ENCODE data around the gene SFXN3. TPM values are rescaled to one million over a fixed set of nuclear protein-coding genes. Genes with fewer than 3 reads are reported as not detected.

The SFXN3 gene
- total RNA-seq, 1 donor from 2014 or later, result 72.4 TPM

GRCh38 chr10:101005869-101006567 lies 25.0 kb upstream of the SFXN3 start:
- Histone ChIP-seq H3K9me3 (no peaks in the 10 kb centered on the region), H3K27ac (no peak overlapping the region), H3K4me3 (no peak overlapping the region), H3K4me1 (peaks cover 14 to 16% of the 10 kb centered on the region in 2 donors), H3K27me3 (no peaks in the 10 kb centered on the region), H3K36me3 (peaks cover 50 to 52% of the 10 kb centered on the region in 2 donors)
- intact Hi-C loops (cut with DNase I), result loop anchor here (10.0 kb wide), 1 partner anchor 1639 kb away; the partner anchor contains the start of gene TRIM8
- TF ChIP-seq CTCF (IDR thresholded peaks at IDR 0.05), result no peak
- DNase-seq (ENCODE audit: low spot score in 2 of 2), result no peak

- intact Hi-C loops (cut with DNase I), result loop anchor here (10.0 kb wide), 1 partner anchor 1638 kb away; the partner anchor contains the start of gene TRIM8
- Histone ChIP-seq H3K4me1 (peaks cover 11 to 14% of the 10 kb centered on the region in 2 donors), H3K4me3 (no peak overlapping the region), H3K27ac (no peak overlapping the region), H3K9me3 (no peaks in the 10 kb centered on the region), H3K27me3 (no peaks in the 10 kb centered on the region), H3K36me3 (peaks cover 50 to 52% of the 10 kb centered on the region in 2 donors)
- TF ChIP-seq CTCF (IDR thresholded peaks at IDR 0.05), result no peak
- no peak for DNase-seq (ENCODE audit: low spot score in 2 of 2)
These were observed 24.4 kb upstream of the SFXN3 start for GRCh38 chr10:101006593-101007098.

GRCh38 chr10:101007099-101007711 lies 23.8 kb upstream of the SFXN3 start:
- Histone ChIP-seq H3K27me3 (no peaks in the 10 kb centered on the region), H3K27ac (peak overlapping the region; percentile 39 to 53), H3K36me3 (peaks cover 50 to 52% of the 10 kb centered on the region in 2 donors), H3K9me3 (no peaks in the 10 kb centered on the region), H3K4me3 (no peak overlapping the region), H3K4me1 (peaks cover 5 to 9% of the 10 kb centered on the region in 2 donors)
- intact Hi-C loops (cut with DNase I), result loop anchor here (10.0 kb wide), 1 partner anchor 1638 kb away; the partner anchor contains the start of gene TRIM8
- DNase-seq (ENCODE audit: low spot score in 2 of 2), result no peak
- no peak for TF ChIP-seq CTCF (IDR thresholded peaks at IDR 0.05)

- DNase-seq (ENCODE audit: low spot score in 2 of 2), result peak in 1 of 2 donors; percentile 61
- Histone ChIP-seq H3K36me3 (peaks cover 42 to 44% of the 10 kb centered on the region in 2 donors), H3K27ac (peak overlapping the region; percentile 41 to 45), H3K9me3 (no peaks in the 10 kb centered on the region), H3K4me3 (no peak overlapping the region), H3K27me3 (no peaks in the 10 kb centered on the region), H3K4me1 (peaks cover 8% of the 10 kb centered on the region in 2 donors)
- no peak for TF ChIP-seq CTCF (IDR thresholded peaks at IDR 0.05)
- intact Hi-C loops (cut with DNase I), result loop anchor here (10.0 kb wide), 1 partner anchor 1637 kb away; the partner anchor contains the start of gene TRIM8
These were observed 22.9 kb upstream of the SFXN3 start for GRCh38 chr10:101007915-101008822.

GRCh38 chr10:101008823-101009423 lies 22.1 kb upstream of the SFXN3 start:
- intact Hi-C loops (cut with DNase I), result loop anchor here (10.0 kb wide), 1 partner anchor 1636 kb away; the partner anchor contains the start of gene TRIM8
- peak in 1 of 2 donors; percentile 54 for DNase-seq (ENCODE audit: low spot score in 2 of 2)
- peaks cover 9 to 12% of the 10 kb centered on the region in 2 donors for H3K4me1 ChIP-seq
- peaks cover 35 to 36% of the 10 kb centered on the region in 2 donors for H3K36me3 ChIP-seq
- H3K4me3 ChIP-seq, result no peak overlapping the region
- H3K27me3 ChIP-seq, result no peaks in the 10 kb centered on the region
- peak overlapping the region; percentile 41 to 45 for H3K27ac ChIP-seq
- TF ChIP-seq CTCF (IDR thresholded peaks at IDR 0.05), result no peak
- H3K9me3 ChIP-seq, result no peaks in the 10 kb centered on the region
